T1000 (cell line): ENCODE measurements around the gene CNTFR.

ENCODE experiments used
- DNase-seq: peaks from one replicate; lab custom pipeline; 2025; ENCODE audit warnings: mixed read lengths; lab: John Stamatoyannopoulos, UW

Gene CNTFR

GRCh38 chr9:34590381-34591247 lies 1.1 kb upstream of the CNTFR start:
- no peak for DNase-seq

GRCh38 chr9:34588671-34589635 lies 571 bp downstream of the CNTFR start:
- no peak for DNase-seq

- DNase-seq, result no peak
Measured at GRCh38 chr9:34587271-34587670, 2.3 kb downstream of the CNTFR start.

GRCh38 chr9:34585946-34586669 lies 3.4 kb downstream of the CNTFR start:
- DNase-seq, result no peak

GRCh38 chr9:34584970-34585369 lies 4.6 kb downstream of the CNTFR start:
- DNase-seq, result no peak

- no peak for DNase-seq
Measured at GRCh38 chr9:34582787-34583186, 6.7 kb downstream of the CNTFR start.

GRCh38 chr9:34581318-34581717 lies 8.2 kb downstream of the CNTFR start:
- no peak for DNase-seq

GRCh38 chr9:34580358-34580757 lies 9.2 kb downstream of the CNTFR start:
- DNase-seq, result no peak

- DNase-seq, result no peak
Measured at GRCh38 chr9:34579808-34580163, 9.7 kb downstream of the CNTFR start.

- DNase-seq, result no peak
Measured at GRCh38 chr9:34579104-34579807, 10.3 kb downstream of the CNTFR start.

GRCh38 chr9:34578241-34579103 lies 11.1 kb downstream of the CNTFR start:
- no peak for DNase-seq

- no peak for DNase-seq
Measured at GRCh38 chr9:34577400-34578240, 11.9 kb downstream of the CNTFR start.

GRCh38 chr9:34576597-34577399 lies 12.7 kb downstream of the CNTFR start:
- DNase-seq, result no peak

GRCh38 chr9:34575862-34576596 lies 13.5 kb downstream of the CNTFR start:
- DNase-seq, result no peak

GRCh38 chr9:34575241-34575640 lies 14.3 kb downstream of the CNTFR start:
- no peak for DNase-seq

GRCh38 chr9:34574571-34574970 lies 15.0 kb downstream of the CNTFR start:
- DNase-seq, result no peak

- DNase-seq, result no peak
Measured at GRCh38 chr9:34573599-34574325, 15.8 kb downstream of the CNTFR start.
